ENCODE data around the gene RPP25L. TPM values are rescaled to one million over a fixed set of nuclear protein-coding genes. Genes with fewer than 3 reads are reported as not detected.

Gene RPP25L
- total RNA-seq, 4 donors from 2014 or later, result 18.4 to 27.3 (median 22.4) TPM

GRCh38 chr9:34568133-34568532 lies 43.8 kb downstream of the RPP25L start:
- TF ChIP-seq, protein P1, sequence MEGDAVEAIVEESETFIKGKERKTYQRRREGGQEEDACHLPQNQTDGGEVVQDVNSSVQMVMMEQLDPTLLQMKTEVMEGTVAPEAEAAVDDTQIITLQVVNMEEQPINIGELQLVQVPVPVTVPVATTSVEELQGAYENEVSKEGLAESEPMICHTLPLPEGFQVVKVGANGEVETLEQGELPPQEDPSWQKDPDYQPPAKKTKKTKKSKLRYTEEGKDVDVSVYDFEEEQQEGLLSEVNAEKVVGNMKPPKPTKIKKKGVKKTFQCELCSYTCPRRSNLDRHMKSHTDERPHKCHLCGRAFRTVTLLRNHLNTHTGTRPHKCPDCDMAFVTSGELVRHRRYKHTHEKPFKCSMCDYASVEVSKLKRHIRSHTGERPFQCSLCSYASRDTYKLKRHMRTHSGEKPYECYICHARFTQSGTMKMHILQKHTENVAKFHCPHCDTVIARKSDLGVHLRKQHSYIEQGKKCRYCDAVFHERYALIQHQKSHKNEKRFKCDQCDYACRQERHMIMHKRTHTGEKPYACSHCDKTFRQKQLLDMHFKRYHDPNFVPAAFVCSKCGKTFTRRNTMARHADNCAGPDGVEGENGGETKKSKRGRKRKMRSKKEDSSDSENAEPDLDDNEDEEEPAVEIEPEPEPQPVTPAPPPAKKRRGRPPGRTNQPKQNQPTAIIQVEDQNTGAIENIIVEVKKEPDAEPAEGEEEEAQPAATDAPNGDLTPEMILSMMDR (IDR thresholded peaks at IDR 0.05; ENCODE audit: low read depth), result no peak

DNA sequence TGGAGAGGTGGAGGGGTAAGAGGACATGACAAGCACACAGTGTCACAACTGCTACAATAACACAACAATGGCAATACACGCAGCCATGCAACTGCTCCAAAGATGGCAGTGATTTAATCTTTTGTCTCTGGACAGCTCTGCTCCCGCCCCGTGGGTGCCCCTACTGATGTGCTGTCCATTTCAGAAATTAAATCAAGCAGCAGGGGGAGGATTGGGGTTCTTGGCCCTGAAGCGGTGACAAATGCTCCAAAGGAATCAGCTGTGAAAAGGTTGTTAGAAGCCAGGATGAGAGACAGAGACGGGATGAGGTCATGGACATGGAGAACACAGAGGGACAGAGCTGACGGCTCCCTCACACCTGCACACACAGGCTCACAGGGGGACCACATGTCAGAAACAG lies 44.9 kb downstream of the RPP25L start:
- TF ChIP-seq, protein P1 (IDR thresholded peaks at IDR 0.05; ENCODE audit: low read depth), result no peak

GRCh38 chr9:34566322-34566721 lies 45.6 kb downstream of the RPP25L start:
- TF ChIP-seq, protein P1 (IDR thresholded peaks at IDR 0.05; ENCODE audit: low read depth), result no peak

GRCh38 chr9:34565856-34566255 lies 46.0 kb downstream of the RPP25L start:
- TF ChIP-seq, protein P1 (IDR thresholded peaks at IDR 0.05; ENCODE audit: low read depth), result no peak

DNA sequence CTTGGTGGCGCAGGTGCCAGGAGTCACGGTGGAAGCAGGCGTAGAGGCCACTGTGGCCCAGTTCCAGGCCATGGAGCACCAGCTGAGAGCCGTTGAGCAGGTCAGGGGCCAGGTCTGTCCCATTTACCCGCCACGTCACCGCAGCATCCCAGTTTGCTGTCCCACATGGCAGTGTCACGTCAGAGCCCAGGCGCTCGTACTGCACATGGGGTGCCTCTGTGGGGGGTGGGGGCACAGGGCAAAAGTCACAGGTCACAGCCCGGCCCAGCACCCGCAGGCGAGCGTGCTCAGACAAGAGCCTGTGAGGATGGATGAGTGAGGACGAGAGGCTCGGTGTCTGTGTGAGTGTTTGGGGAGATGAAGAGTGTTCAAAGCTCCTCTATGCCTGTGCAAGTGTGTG lies 47.3 kb downstream of the RPP25L start:
- TF ChIP-seq, protein P1 (IDR thresholded peaks at IDR 0.05; ENCODE audit: low read depth), result no peak

DNA sequence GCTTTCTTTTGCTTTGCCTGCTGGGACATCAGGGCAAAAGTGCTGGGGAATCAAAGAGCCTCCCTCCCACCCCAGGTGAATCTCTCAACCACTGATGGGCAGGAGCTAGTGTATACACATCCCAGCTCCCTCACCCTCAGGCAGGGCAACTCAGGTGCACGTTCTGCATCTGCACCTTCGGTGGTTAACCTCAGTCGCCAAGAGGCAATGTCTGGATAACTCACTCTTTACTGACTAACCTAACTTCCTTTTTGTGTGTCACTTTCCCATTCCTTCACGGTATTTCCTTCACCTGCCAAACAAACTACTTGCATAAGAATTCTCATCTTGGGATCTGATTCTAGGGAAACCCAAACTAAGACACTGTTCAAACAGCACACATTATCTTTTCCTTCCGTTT lies 48.6 kb downstream of the RPP25L start:
- TF ChIP-seq, protein P1 (IDR thresholded peaks at IDR 0.05; ENCODE audit: low read depth), result no peak

GRCh38 chr9:34562135-34562745 lies 49.7 kb downstream of the RPP25L start:
- TF ChIP-seq, protein P1 (IDR thresholded peaks at IDR 0.05; ENCODE audit: low read depth), result no peak
